Astrocyte of the cerebellum (primary cell): ENCODE results near the gene APC.
"Not testable (repeated sequence)": the region's sequence is repeated elsewhere in the genome, so short reads cannot be mapped to it uniquely, and the experiment has no call there.

Experiments used
- DNase-seq: peaks from one replicate; pipeline ENCODE4 v3.0.0-alpha.2; 2011; ENCODE audit warnings: low read depth
- H3K4me3 ChIP-seq: 2 replicates; pipeline ENCODE4 v1.5.1; 2011; ENCODE audit warnings: mild to moderate bottlenecking, low read depth, low read length, moderate library complexity
- CTCF ChIP-seq: IDR thresholded peaks from 2 replicates; pipeline ENCODE4 v1.5.1; 2012; ENCODE audit warnings: low read length, low read depth, moderate library complexity, mild to moderate bottlenecking; ENCODE audit errors: missing control alignments
- in situ Hi-C: cut with HindIII; loops from 2 replicates; pipeline ENCODE4 v1.10.0; 2017; ENCODE audit warnings: low sequenced_read_pairs

APC gene

GRCh38 chr5:112848116-112848811, 110.6 kb downstream of the APC start:
- in situ Hi-C loops = no loop called here
- DNase-seq = peak; percentile 55
- TF ChIP-seq CTCF = peak; percentile 73
- no peak overlapping the region for H3K4me3 ChIP-seq

- in situ Hi-C loops = no loop called here
- no peak for TF ChIP-seq CTCF
- no peak for DNase-seq
- no peak overlapping the region for H3K4me3 ChIP-seq
These were observed 112.2 kb downstream of the APC start for GRCh38 chr5:112849912-112850311.

- no peak for DNase-seq
- TF ChIP-seq CTCF = no peak
- in situ Hi-C loops = no loop called here
- no peak overlapping the region for H3K4me3 ChIP-seq
These were observed 117.0 kb downstream of the APC start for GRCh38 chr5:112854651-112855050.

- no peak overlapping the region for H3K4me3 ChIP-seq
- in situ Hi-C loops = no loop called here
- no peak for DNase-seq
- no peak for TF ChIP-seq CTCF
These were observed 120.2 kb downstream of the APC start for GRCh38 chr5:112857866-112858265.

- in situ Hi-C loops = loop anchor here (5.0 kb wide), 1 partner anchor 37 kb away; no protein-coding TSS in a partner anchor
- DNase-seq = not testable (repeated sequence)
- H3K4me3 ChIP-seq = peak overlapping the region; percentile 59
These were observed 122.9 kb downstream of the APC start for GRCh38 chr5:112860571-112860928.

GRCh38 chr5:112860929-112861637, 123.4 kb downstream of the APC start, which contains the start of gene SRP19:
Gene SRP19 (plus strand): TSS chr5:112861287. CDS start chr5:112861377, 90 bp downstream.
- TF ChIP-seq CTCF = no peak
- in situ Hi-C loops = loop anchor here (5.0 kb wide), 1 partner anchor 36 kb away; no protein-coding TSS in a partner anchor
- peak; percentile 96 for DNase-seq
- peak within 1 kb of the TSS; percentile 59 for H3K4me3 ChIP-seq

- peak overlapping the region; percentile 59 for H3K4me3 ChIP-seq
- no peak for TF ChIP-seq CTCF
- DNase-seq = no peak
- in situ Hi-C loops = loop anchor here (5.0 kb wide), 1 partner anchor 36 kb away; no protein-coding TSS in a partner anchor
These were observed 123.9 kb downstream of the APC start for GRCh38 chr5:112861638-112861985.
